HG03066 (cell line): Measurements from ENCODE around the gene ORM1.
"Not testable (repeated sequence)": the region's sequence is repeated elsewhere in the genome, so short reads cannot be mapped to it uniquely, and the experiment has no call there.

Experiments used
- ATAC-seq: cut with Tn5 transposase; IDR thresholded peaks from one replicate; pipeline ENCODE4 v1.9.1; 2021; ENCODE audit warnings: low read depth; ENCODE audit not compliant: unreplicated experiment

ORM1 gene

DNA sequence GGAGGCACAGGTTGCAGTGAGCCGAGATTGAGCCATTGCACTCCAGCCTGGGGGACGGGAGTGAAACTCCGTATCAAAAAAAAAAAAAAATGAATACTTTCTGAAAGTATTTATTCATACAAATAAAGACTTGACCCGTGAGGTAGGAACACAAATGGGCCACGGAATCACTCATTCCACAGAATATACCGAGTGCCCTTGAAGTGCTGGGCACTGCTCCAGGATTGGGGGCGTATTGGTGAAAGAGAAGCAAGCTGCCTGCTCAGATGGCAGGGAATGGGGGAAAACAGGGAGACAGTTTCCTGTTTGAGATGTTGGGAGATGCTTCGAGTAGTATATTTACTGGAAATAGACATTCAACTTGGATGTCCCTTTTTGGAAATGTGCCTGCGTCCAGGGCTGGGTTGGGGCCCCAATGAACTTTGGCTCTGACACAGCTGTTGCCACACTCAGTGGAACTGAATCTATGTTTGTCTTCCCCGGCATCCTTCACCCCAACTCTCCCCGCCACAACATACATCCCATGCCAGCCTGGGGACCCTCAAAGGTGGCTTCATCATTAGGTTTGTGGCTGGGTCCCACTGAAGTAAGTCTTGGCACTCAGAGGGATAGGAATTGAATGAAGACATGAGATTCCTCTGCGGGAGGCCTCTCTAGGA is 609 bp upstream of the ORM1 start:
- not testable (repeated sequence) for ATAC-seq

DNA sequence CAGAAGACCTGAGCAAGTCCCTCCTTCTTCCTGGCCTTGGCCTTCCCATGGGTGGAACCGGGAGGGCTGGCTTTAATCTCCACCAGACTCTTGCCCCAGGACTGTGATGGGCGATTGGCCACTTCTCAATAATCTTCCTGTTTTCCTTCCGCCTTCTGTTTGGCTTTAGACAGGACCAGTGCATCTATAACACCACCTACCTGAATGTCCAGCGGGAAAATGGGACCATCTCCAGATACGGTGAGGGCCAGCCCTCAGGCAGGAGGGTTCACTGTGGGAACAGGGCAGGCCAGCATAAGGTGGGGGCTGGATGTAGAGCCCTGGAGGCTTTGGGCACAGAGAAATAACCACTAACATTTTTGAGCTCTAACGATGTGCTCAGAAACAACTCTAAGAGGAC is 951 bp downstream of the ORM1 start:
- not testable (repeated sequence) for ATAC-seq

DNA sequence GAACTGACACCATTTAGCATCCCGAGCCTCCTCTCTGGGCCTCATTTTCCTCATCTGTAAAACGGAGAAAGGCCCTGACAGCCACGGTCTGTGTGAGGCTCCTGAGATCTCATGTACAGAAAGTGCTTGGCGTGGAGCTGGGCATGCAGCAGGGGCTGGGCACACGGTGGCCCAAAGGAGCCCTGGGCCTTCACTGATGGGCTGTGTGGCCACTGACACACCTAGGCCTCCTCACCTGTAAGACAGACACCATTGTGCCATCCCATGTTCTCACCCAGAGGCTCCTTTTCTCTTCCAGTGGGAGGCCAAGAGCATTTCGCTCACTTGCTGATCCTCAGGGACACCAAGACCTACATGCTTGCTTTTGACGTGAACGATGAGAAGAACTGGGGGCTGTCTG is 1.6 kb downstream of the ORM1 start:
- ATAC-seq: no peak

DNA sequence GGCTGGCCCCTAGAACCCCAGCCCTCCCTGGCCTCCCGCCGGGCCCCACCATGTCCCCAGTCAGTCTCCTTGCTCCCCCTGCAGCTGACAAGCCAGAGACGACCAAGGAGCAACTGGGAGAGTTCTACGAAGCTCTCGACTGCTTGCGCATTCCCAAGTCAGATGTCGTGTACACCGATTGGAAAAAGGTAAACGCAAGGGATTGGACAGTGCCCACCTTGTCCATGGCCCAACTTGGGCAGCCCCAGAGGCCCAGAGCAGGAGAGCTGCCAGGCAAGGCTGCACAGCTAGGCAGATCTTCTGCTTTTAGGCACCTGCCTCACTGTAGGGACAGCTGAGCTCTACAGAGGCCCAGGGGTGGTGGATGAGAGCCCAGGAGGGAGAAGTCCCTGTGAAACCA is 2.1 kb downstream of the ORM1 start:
- not testable (repeated sequence) for ATAC-seq

DNA sequence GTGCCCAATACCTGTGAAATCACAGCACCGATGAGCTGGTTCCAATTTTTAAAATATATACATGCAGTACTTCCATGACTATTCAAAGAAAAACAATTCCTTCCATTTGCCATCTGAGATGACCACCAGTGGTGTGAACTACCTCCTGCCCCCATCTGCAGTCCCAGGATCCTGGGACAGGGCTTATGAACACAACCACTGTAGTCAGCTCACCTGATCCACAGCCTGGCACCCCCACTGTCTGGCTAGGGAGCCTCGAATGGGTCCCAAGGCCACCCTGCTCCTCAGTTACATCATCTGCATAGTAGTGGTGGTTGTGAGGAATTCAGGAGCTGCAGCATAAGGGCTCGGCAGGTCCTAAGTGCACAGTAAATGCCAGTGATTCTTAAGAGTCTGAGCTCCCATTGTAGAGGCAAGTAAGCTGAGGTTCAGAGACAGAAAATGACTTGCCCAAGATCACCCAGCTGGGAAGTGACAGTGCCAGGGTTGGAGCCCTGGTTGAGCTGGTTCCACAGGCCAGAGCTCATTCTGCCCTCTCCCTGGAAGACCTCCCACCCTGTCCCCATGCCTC is 2.9 kb downstream of the ORM1 start:
- ATAC-seq: not testable (repeated sequence)

DNA sequence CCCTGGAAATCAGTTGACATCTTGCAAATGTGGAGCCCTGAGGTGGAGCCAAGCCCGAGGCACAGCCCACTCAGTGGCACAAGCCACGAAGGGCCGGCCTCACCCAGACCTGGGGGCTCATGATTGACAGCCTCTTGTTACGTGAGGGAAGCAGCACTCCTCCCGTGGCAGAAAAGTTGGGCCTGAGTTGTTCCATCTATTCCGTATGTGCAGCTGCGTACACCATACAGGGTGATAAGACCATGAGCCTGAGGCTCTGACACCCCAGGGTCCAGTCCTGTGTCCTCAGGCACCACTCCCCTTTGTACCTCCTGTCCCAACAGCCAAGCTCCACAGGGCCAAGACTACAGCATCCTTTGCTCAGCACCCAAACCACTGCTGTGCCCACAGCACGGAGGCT is 4.9 kb downstream of the ORM1 start:
- no peak for ATAC-seq

DNA sequence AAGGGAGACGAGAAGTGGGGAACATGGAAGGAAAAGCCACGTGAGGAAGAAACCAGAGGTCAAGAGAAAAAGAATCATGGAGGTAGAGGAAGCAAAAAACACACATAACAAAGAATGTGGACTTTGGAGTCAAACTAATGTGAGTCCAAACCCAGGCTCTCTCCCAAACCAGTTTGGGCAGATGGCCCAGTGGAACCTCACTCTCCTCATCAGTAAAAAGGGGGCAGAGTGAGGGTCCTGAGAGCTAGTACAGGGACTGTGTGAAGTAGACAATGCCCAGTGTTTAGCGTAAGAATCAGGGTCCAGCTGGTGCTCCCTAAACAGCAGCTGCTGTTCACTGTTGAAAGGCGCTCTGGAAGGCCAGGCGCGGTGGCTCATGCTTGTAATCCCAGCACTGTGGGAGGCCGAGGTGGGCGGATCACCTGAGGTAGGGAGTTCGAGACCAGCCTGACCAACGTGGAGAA is 5.5 kb downstream of the ORM1 start:
- ATAC-seq: not testable (repeated sequence)

DNA sequence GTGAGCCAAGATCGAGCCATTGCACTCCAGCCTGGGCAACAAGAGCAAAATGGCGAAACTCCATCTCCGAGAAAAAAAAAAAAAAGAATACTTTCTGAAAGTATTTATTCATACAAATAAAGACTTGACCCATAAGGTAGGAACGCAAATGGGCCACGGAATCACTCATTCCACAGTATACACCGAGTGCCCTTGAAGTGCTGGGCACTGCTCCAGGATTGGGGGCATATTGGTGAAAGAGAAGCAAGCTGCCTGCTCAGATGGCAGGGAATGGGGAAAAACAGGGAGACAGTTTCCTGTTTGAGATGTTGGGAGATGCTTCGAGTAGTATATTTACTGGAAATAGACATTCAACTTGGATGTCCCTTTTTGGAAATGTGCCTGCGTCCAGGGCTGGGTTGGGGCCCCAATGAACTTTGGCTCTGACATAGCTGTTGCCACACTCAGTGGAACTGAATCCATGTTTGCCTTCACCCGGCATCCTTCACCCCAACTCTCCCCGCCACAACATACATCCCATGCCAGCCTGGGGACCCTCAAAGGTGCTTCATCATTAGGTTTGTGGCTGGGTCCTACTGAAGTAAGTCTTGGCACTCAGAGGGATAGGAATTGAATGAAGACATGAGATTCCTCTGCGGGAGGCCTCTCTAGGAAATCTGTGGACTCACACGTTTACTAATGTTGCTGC is 6.2 kb downstream of the ORM1 start:
- not testable (repeated sequence) for ATAC-seq

DNA sequence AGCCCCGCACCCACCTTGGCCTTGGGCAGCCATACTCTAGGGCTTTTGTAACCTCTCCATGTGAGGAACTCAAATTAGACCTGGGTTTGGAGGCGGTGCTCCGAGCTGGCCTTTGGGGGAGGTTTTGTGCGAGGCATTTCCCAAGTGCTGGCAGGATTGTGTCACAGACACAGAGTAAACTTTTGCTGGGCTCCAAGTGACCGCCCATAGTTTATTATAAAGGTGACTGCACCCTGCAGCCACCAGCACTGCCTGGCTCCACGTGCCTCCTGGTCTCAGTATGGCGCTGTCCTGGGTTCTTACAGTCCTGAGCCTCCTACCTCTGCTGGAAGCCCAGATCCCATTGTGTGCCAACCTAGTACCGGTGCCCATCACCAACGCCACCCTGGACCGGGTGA is 6.7 kb downstream of the ORM1 start, which contains the start of gene ORM2:
Gene ORM2 (plus strand): TSS at position 245 of the 398 bp plus-strand sequence. CDS start 36 bp downstream, at position 281.
- not testable (repeated sequence) for ATAC-seq

DNA sequence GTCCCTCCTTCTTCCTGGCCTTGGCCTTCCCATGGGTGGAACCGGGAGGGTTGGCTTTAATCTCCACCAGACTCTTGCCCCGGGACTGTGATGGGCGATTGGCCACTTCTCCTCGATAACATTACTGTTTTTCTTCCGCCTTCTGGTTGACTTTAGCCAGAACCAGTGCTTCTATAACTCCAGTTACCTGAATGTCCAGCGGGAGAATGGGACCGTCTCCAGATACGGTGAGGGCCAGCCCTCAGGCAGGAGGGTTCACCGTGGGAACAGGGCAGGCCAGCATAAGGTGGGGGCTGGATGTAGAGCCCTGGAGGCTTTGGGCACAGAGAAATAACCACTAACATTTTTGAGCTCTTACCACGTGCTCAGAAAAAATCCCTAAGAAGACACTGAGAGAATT is 7.7 kb downstream of the ORM1 start:
- ATAC-seq: no peak

DNA sequence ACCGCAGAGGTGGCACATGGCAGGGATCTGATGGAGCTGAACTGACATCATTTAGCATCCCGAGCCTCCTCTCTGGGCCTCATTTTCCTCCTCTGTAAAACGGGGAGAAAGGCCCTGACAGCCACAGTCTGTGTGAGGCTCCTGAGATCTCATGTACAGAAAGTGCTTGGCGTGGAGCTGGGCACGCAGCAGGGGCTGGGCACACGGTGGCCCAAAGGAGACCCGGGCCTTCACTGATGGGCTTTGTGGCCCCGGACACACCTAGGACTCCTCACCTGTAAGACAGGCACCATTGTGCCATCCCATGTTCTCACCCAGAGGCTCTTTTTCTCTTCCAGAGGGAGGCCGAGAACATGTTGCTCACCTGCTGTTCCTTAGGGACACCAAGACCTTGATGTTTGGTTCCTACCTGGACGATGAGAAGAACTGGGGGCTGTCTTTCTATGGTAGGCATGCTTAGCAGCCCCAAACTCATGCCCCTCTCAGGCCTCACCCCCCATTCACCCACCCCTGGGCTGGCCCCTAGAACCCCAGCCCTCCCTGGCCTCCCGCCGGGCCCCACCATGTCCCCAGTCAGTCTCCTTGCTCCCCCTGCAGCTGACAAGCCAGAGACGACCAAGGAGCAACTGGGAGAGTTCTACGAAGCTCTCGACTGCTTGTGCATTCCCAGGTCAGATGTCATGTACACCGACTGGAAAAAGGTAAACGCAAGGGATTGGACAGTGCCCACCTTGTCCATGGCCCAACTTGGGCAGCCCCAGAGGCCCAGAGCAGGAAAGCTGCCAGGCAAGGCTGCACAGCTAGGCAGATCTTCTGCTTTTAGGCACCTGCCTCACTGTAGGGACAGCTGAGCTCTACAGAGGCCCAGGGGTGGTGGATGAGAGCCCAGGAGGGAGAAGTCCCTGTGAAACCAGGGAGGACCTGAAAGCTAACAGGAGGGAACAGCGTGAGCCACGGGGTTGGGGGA is 8.6 kb downstream of the ORM1 start:
- not testable (repeated sequence) for ATAC-seq

DNA sequence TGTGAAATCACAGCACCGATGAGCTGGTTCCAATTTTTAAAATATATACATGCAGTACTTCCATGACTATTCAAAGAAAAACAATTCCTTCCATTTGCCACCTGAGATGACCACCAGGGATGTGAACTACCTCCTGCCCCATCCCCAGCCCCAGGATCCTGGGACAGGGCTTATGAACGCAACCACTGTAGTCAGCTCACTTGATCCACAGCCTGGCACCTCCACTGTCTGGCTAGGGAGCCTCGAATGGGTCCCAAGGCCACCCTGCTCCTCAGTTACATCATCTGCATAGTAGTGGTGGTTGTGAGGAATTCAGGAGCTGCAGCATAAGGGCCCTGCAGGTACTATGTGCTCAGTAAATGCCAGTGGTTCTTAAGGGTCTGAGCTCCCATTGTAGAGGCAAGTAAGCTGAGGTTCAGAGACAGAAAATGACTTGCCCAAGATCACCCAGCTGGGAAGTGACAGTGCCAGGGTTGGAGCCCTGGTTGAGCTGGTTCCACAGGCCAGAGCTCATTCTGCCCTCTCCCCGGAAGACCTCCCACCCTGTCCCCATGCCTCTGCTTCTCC is 9.7 kb downstream of the ORM1 start:
- not testable (repeated sequence) for ATAC-seq

DNA sequence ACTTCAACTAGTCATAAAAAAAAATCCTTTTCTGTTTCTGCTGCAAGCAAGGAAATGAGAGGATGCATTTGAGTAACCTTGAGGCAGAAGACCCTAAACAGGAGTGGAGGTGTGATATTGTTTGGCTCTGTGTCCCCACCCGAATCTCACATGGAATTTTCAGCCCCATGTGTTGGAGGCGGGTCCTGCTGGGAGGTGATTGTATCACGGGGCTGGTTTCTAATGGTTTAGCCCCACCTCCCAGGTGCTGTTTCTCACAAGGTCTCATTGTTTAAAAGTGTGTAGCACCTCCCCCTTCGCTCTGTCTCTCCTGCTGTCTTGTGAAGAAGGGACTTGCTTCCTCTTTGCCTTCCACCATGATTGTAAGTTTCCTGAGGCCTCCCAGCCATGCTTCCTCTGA is 10.8 kb downstream of the ORM1 start:
- ATAC-seq: not testable (repeated sequence)

DNA sequence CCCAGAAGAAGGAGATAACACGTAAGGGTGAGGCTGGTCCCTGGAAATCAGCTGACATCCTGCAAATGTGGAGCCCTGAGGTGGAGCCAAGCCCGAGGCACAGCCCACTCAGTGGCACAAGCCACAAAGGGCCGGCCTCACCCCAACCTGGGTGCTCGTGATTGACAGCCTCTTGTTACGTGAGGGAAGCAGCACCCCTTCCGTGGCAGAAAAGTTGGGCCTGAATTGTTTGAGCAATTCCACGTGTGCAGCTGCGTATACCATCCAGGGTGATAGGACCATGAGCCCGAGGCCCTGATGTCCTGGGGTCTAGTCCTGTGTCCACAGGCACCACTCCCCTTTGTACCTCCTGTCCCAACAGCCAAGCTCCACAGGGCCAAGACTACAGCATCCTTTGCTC is 11.6 kb downstream of the ORM1 start:
- no peak for ATAC-seq

DNA sequence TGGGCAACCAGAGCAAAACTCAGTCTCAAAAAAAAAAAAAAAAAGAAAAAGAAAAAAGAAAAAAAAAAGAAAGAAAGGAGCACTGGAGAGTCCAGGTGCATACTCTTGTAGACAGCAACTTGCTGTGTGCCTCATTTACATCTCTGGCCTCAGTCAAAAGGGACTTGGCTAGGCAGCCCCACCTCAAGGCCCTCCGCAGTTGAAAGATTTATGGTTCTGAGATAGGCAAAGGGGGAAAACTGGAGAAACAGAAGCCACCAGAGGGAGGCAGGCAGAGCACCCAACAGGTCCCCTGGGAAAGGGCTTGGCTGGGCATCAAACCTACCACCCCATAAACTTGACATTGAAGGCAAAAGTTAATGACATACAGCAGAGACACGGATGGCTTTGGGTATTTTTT is 12.8 kb downstream of the ORM1 start:
- ATAC-seq: no peak

DNA sequence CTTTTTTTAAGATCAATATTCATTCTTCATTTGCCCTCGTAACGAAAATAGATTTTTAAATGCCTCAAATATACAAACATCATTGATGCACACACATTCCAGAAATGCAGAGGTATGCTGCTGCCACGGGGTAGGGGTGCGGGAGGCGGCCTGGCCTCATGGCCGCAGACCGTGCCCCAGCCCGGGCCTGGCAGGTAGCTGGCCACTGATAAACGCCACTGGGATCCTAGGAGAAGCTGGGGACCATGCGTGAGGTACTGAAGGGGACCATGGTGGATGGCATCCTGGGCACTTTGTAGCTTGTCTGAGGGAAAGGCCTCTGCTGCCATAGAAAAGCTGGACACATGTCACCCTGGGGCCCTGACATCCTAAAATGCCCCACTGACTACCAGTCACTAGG is 13.3 kb downstream of the ORM1 start:
- ATAC-seq: no peak

DNA sequence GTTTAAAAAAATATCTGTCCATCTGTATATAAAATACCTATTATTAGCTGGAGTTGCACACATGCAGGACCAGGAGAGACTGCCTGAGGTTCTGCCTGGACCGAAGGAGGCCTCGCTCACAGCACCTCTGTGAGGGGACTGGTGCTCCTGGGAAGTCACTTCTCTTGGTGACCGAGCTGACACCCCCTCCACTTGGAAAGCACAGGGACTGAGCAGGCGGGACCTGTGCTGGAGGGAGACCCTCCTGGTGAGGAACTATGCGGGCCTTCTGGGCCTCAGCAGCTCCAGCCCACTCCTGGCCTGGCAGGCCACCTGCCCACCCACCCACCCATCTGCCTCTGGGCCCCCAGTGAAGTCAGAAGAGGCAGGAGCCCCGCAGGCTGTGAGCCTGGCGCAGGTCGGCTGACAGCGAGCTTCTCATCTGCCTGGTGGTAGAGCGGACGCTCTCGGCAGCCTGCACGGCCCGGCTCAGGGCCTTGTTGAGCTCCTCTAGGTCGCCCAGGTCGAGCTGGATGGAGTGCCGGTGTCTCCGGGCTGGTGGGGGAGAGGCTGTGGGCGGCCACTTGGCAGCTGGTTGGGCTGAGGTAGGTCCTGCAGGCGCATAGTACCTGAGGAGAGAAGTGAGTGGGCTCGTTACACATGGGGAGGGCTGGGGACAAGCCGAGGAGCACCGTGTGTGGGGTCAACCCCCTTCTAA is 13.9 kb downstream of the ORM1 start:
- no peak for ATAC-seq

DNA sequence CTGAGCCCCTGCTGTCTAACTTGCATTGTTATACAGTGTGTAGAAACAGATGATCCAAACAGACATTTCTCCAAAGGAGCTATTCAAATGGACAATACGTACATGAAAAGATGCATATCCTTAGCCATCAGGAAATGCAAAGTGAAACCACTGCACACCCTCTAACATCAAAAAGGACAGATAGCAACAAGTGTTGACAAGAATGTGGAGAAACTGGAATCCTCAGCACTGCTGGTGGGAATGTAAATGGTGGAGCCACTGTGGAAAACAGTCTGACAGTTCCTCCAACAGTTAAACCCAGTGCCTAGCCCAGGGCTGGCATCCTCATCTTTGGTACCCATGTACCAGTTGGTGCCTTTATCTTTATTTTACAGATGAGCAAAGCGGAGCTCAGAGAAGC is 15.3 kb downstream of the ORM1 start:
- ATAC-seq: no peak

DNA sequence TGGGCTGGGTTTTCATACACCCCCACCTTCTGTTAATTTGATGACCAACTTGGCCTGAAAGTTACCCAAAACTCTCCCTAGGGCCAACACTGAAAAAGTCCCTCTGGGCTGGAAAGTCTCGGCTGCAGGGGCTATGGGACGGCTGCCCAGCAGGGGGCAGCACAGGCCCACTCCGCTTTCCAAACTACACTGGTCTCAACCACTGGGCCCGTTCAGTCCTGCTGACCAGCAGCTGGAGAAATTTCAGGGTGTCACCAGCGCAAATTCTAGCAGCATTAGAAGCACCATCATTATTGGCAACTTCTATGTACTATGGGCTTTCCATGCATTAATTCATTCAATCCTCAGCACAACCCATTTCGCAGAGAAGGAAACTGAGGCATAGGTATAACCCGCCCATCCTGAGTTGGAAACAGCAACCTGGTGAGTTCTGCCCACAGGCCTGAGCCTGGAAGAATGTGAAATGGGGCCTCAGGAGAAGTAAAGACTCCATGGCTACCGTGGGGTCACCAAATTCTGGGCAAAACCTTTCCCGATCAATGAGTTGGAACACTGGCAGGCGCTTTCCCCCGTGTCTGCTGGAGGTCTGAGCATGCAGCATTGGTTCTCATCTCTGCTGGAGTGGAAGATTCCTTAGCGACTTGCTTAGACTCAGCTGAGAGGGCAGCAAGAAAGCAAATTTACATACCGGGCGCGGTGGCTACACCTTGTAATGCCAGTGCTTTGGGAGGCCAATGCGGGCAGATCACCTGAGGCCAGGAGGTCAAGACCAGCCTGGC is 16.4 kb downstream of the ORM1 start:
- ATAC-seq: peak; percentile 53
